ENCODE data around the gene KDM4B.

DNA sequence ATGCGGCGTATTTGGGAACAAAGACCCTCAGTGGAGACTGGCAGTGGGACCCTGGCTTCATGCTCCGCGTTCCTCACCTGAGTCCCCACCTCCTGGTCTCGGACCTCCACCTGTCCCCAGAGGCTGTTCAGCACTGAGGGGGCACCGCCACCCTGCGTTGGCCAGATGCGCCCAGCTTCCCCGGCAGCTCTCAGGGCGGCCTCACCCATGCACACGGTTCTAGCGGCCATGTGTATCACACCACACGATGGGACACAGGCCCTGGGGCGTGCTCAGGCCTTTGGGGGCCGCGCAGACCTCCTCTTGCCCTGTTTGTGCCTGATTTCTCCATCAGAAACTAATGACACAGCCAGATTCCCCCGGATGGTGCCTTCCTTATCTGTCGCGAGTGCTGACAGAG, 138.1 kb downstream of the KDM4B start:
- TF ChIP-seq, protein P1, sequence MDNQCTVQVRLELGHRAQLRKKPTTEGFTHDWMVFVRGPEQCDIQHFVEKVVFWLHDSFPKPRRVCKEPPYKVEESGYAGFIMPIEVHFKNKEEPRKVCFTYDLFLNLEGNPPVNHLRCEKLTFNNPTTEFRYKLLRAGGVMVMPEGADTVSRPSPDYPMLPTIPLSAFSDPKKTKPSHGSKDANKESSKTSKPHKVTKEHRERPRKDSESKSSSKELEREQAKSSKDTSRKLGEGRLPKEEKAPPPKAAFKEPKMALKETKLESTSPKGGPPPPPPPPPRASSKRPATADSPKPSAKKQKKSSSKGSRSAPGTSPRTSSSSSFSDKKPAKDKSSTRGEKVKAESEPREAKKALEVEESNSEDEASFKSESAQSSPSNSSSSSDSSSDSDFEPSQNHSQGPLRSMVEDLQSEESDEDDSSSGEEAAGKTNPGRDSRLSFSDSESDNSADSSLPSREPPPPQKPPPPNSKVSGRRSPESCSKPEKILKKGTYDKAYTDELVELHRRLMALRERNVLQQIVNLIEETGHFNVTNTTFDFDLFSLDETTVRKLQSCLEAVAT (IDR thresholded peaks at IDR 0.05), result no peak
- TF ChIP-seq ZNF24 (IDR thresholded peaks at IDR 0.05) (no peak), ZFX (CRISPR knock-in tag; IDR thresholded peaks at IDR 0.05) (no peak), TRIM28 (IDR thresholded peaks at IDR 0.05) (no peak), ARNT (IDR thresholded peaks at IDR 0.05) (no peak), ZSCAN32 (CRISPR knock-in tag; IDR thresholded peaks at IDR 0.05) (no peak), BACH1 (tag; IDR thresholded peaks at IDR 0.05) (no peak), CBFA2T3 (IDR thresholded peaks at IDR 0.05) (no peak), MAZ (CRISPR knock-in tag; conservative IDR thresholded peaks at IDR 0.05 in 1 of 2, IDR thresholded peaks at IDR 0.05 in 1 of 2) (no peak), CBX2 (IDR thresholded peaks at IDR 0.05; ENCODE audit: insufficient read depth, low read length, poor library complexity, severe bottlenecking) (no peak), ZNF75A (CRISPR knock-in tag; IDR thresholded peaks at IDR 0.05) (no peak)
- TF ChIP-seq, protein P2, sequence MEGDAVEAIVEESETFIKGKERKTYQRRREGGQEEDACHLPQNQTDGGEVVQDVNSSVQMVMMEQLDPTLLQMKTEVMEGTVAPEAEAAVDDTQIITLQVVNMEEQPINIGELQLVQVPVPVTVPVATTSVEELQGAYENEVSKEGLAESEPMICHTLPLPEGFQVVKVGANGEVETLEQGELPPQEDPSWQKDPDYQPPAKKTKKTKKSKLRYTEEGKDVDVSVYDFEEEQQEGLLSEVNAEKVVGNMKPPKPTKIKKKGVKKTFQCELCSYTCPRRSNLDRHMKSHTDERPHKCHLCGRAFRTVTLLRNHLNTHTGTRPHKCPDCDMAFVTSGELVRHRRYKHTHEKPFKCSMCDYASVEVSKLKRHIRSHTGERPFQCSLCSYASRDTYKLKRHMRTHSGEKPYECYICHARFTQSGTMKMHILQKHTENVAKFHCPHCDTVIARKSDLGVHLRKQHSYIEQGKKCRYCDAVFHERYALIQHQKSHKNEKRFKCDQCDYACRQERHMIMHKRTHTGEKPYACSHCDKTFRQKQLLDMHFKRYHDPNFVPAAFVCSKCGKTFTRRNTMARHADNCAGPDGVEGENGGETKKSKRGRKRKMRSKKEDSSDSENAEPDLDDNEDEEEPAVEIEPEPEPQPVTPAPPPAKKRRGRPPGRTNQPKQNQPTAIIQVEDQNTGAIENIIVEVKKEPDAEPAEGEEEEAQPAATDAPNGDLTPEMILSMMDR (IDR thresholded peaks at IDR 0.05 in 2 of 3, conservative IDR thresholded peaks at IDR 0.05 in 1 of 3; ENCODE audit: insufficient read depth in 2 of 3, low read depth in 1 of 3, low read length in 3 of 3), result no peak
- TF ChIP-seq, protein P3, sequence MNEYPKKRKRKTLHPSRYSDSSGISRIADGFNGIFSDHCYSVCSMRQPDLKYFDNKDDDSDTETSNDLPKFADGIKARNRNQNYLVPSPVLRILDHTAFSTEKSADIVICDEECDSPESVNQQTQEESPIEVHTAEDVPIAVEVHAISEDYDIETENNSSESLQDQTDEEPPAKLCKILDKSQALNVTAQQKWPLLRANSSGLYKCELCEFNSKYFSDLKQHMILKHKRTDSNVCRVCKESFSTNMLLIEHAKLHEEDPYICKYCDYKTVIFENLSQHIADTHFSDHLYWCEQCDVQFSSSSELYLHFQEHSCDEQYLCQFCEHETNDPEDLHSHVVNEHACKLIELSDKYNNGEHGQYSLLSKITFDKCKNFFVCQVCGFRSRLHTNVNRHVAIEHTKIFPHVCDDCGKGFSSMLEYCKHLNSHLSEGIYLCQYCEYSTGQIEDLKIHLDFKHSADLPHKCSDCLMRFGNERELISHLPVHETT (CRISPR knock-in tag; conservative IDR thresholded peaks at IDR 0.05 in 1 of 2, IDR thresholded peaks at IDR 0.05 in 1 of 2), result no peak
